B cell (primary cell): Measurements from ENCODE around the gene SLC43A3. TPM values are rescaled to one million over a fixed set of nuclear protein-coding genes. Genes with fewer than 3 reads are reported as not detected.

Experiments used
- ATAC-seq: fragments of 200-7000 bp; cut with Tn5 transposase; one replicate; pipeline ENCODE4 v1.10.0; 2021; ENCODE audit warnings: low read depth, mild to moderate bottlenecking, moderate number of reproducible peaks, moderate library complexity
- CTCF ChIA-PET: fragments of 350-600 bp; sonication (Branson Sonifier 250); formaldehyde crosslinking; loops from one replicate; lab custom pipeline; 2021; ENCODE audit warnings: antibody characterized with exemption, inconsistent platforms; lab: Charles Lee
- POLR2A ChIA-PET: fragments of 350-600 bp; sonication (Branson Sonifier 250); formaldehyde crosslinking; loops from one replicate; lab custom pipeline; 2021; ENCODE audit warnings: antibody characterized with exemption; lab: Charles Lee
- DNase-seq: peaks from one replicate; pipeline ENCODE4 v3.0.0; 2013
- H2AFZ ChIP-seq: 2 replicates; pipeline ENCODE4 v1.6.1; 2012; ENCODE audit warnings: mild to moderate bottlenecking, low read depth, low read length; ENCODE audit not compliant: insufficient read depth, poor library complexity, severe bottlenecking
- H3K27ac ChIP-seq, 2 donors: 1 replicate in 1 of 2; 2 replicates in 1 of 2; pipeline ENCODE4 v1.5.1; 2012 to 2013; ENCODE audit warnings: low read length in 2 of 2, mild to moderate bottlenecking in 2 of 2, moderate library complexity in 1 of 2
- H3K27me3 ChIP-seq, 4 experiments: fragments of 200-600 bp in 1 of 4; sonication (generic) in 1 of 4; replicated peaks in 1 of 4; 1 replicate in 2 of 4; 2 replicates in 2 of 4; pipeline versions ENCODE4 v1.6.1 to v1.7.0; 2013 to 2016; ENCODE audit warnings: low read length in 3 of 4, mild to moderate bottlenecking in 2 of 4, mixed read lengths in 1 of 4, moderate library complexity in 1 of 4; ENCODE audit not compliant: insufficient read depth in 4 of 4, control insufficient read depth in 3 of 4; ENCODE audit errors: control extremely low read depth in 1 of 4
- H3K36me3 ChIP-seq, 2 experiments: replicated peaks in 1 of 2; 1 replicate in 1 of 2; 2 replicates in 1 of 2; pipeline versions ENCODE4 v1.6.1 to v1.7.1; 2013; ENCODE audit warnings: low read length in 1 of 2; ENCODE audit not compliant: insufficient read depth in 2 of 2, control insufficient read depth in 1 of 2; ENCODE audit errors: control extremely low read depth in 1 of 2, extremely low read depth in 1 of 2
- H3K4me1 ChIP-seq, 2 donors: fragments of 200-600 bp in 1 of 2; sonication (generic) in 1 of 2; 1 replicate in 1 of 2; 2 replicates in 1 of 2; pipeline versions ENCODE4 v1.5.1 to v1.6.1; 2013 to 2017; ENCODE audit warnings: low read length in 2 of 2; ENCODE audit not compliant: control insufficient read depth in 2 of 2, insufficient read depth in 2 of 2
- H3K4me2 ChIP-seq: replicated peaks from 2 replicates; pipeline ENCODE3; 2012; ENCODE audit warnings: mild to moderate bottlenecking, low read depth, low read length; ENCODE audit not compliant: poor library complexity, severe bottlenecking
- H3K4me3 ChIP-seq, 5 experiments: fragments of 200-600 bp in 1 of 5; sonication (generic) in 1 of 5; 1 replicate in 3 of 5; 2 replicates in 2 of 5; pipeline versions ENCODE4 v1.5.1 to v1.7.0; 2011 to 2016; ENCODE audit warnings: low read length in 4 of 5, mild to moderate bottlenecking in 4 of 5, low read depth in 2 of 5, control low read depth in 1 of 5, moderate library complexity in 1 of 5; ENCODE audit not compliant: insufficient read depth in 1 of 5; ENCODE audit errors: control extremely low read depth in 1 of 5, extremely low read depth in 1 of 5
- H3K79me2 ChIP-seq: fragments of 200-600 bp; sonication (generic); one replicate; pipeline ENCODE4 v1.6.0; 2016; ENCODE audit warnings: low read length; ENCODE audit not compliant: control insufficient read depth, insufficient read depth
- H3K9ac ChIP-seq: fragments of 200-600 bp; sonication (generic); 2 replicates; pipeline ENCODE4 v1.6.1; 2017; ENCODE audit warnings: mild to moderate bottlenecking, low read length, moderate library complexity
- H3K9me3 ChIP-seq, 3 donors: one replicate each; pipeline versions ENCODE4 v1.6.1 to v1.7.1; 2013; ENCODE audit warnings: low read length in 2 of 3; ENCODE audit not compliant: control insufficient read depth in 2 of 3, insufficient read depth in 1 of 3; ENCODE audit errors: control extremely low read depth in 1 of 3
- H4K20me1 ChIP-seq: 2 replicates; pipeline ENCODE4 v1.6.0; 2012; ENCODE audit warnings: mild to moderate bottlenecking, low read length; ENCODE audit not compliant: insufficient read depth, control insufficient read depth, poor library complexity, severe bottlenecking
- H3K27ac Mint-ChIP-seq: one replicate; pipeline ENCODE4 v1.8.0; 2021; ENCODE audit warnings: mixed read lengths
- H3K27me3 Mint-ChIP-seq: one replicate; pipeline ENCODE4 v1.8.0; 2021; ENCODE audit warnings: mixed read lengths
- H3K4me1 Mint-ChIP-seq: one replicate; pipeline ENCODE4 v1.8.0; 2021; ENCODE audit warnings: mixed read lengths
- H3K4me3 Mint-ChIP-seq: one replicate; pipeline ENCODE4 v1.8.0; 2021; ENCODE audit warnings: mixed read lengths
- H3K9me3 Mint-ChIP-seq: one replicate; pipeline ENCODE4 v1.8.0; 2022; ENCODE audit warnings: mixed read lengths; ENCODE audit not compliant: insufficient read depth
- CTCF ChIP-seq: fragments of 200-600 bp; IDR thresholded peaks from one replicate; pipeline ENCODE4 v1.8.0; 2022; ENCODE audit warnings: antibody characterized with exemption, mild to moderate bottlenecking
- EZH2 ChIP-seq: IDR thresholded peaks from 2 replicates; pipeline ENCODE4 v1.6.1; 2012; ENCODE audit warnings: borderline replicate concordance, low read depth, mild to moderate bottlenecking, moderate library complexity, low read length; ENCODE audit not compliant: insufficient read depth, poor library complexity, severe bottlenecking
- WGBS: methylation state at CpG from one replicate; pipeline ENCODE4 v1.1.5; 2013; ENCODE audit warnings: missing lambda C conversion rate; ENCODE audit not compliant: insufficient coverage; 5-methylcytosine and 5-hydroxymethylcytosine counted together
- intact Hi-C: fragments of 100-400 bp; cut with micrococcal nuclease; formaldehyde crosslinking; loops from one replicate; pipeline ENCODE4 v1.10.0; 2022
- polyA plus RNA-seq: library from polyadenylated mRNA; depleted of rRNA; stranded (reverse); fragments of >200 nt; gene quantifications from 2 replicates; pipeline ENCODE4 v1.2.3, GENCODE V29; 2012
- total RNA-seq, 2 donors: library from RNA; stranded (reverse); fragments of 120-200 nt in 1 of 2; gene quantifications; 1 replicate in 1 of 2; 2 replicates in 1 of 2; pipeline versions ENCODE4 v1.2.3 to v1.2.4, GENCODE V29; 2013 to 2022

SLC43A3 gene
- total and polyA plus RNA-seq, 2 donors (not counting 1 experiment from before 2014, with no cell fraction given) = 7.6 to 20.9 TPM

GRCh38 chr11:57396744-57397143 lies 30.2 kb downstream of the SLC43A3 start:
- Mint-ChIP-seq H3K4me3 (no peak overlapping the region), H3K27ac (no peak overlapping the region), H3K9me3 (no peaks in the 10 kb centered on the region), H3K27me3 (no peaks in the 10 kb centered on the region), H3K4me1 (no peaks in the 10 kb centered on the region)
- no peaks in the 10 kb centered on the region for H3K27me3 ChIP-seq
- TF ChIP-seq CTCF (no peak), EZH2 (no peak)
- H3K4me3 ChIP-seq = no peak overlapping the region
- intact Hi-C loops = no loop called here
- ChIA-PET POLR2A (no interaction called here), CTCF (interaction anchor here (1.4 kb wide), 1 partner anchor 51 kb away, joined by 3 read pairs; no protein-coding TSS in a partner anchor)
- DNase-seq (no peak), ATAC-seq (no peak)
- no peak overlapping the region for H3K4me2 ChIP-seq
- H2AFZ ChIP-seq = no peak overlapping the region
- WGBS = no CpG with 5 or more reads among the region's 2 CpGs
- H3K9me3 ChIP-seq = no peaks in the 10 kb centered on the region
- H4K20me1 ChIP-seq = no peaks in the 10 kb centered on the region
- H3K79me2 ChIP-seq = no peaks in the 10 kb centered on the region
- H3K36me3 ChIP-seq = no peaks in the 10 kb centered on the region
- H3K4me1 ChIP-seq = no peaks in the 10 kb centered on the region
- H3K27ac ChIP-seq = no peak overlapping the region
- H3K9ac ChIP-seq = no peak overlapping the region

GRCh38 chr11:57395905-57396623 lies 30.9 kb downstream of the SLC43A3 start:
- Mint-ChIP-seq H3K27ac (no peak overlapping the region), H3K9me3 (no peaks in the 10 kb centered on the region), H3K27me3 (no peaks in the 10 kb centered on the region), H3K4me1 (no peaks in the 10 kb centered on the region), H3K4me3 (no peak overlapping the region)
- no peak overlapping the region for H3K9ac ChIP-seq
- no peak overlapping the region for H2AFZ ChIP-seq
- H3K27me3 ChIP-seq = no peaks in the 10 kb centered on the region
- ChIA-PET POLR2A (no interaction called here), CTCF (no interaction called here)
- no peak overlapping the region for H3K4me3 ChIP-seq
- H3K79me2 ChIP-seq = no peaks in the 10 kb centered on the region
- H3K9me3 ChIP-seq = no peaks in the 10 kb centered on the region
- H3K36me3 ChIP-seq = no peaks in the 10 kb centered on the region
- H4K20me1 ChIP-seq = no peaks in the 10 kb centered on the region
- intact Hi-C loops = no loop called here
- TF ChIP-seq CTCF = no peak
- H3K4me1 ChIP-seq = no peaks in the 10 kb centered on the region
- ATAC-seq = no peak
- WGBS = 86% methylated on average over 10 of the region's 11 CpGs
- no peak overlapping the region for H3K4me2 ChIP-seq
- no peak for DNase-seq
- H3K27ac ChIP-seq = no peak overlapping the region
